Measurements from ENCODE around the gene ABHD14A. TPM values are rescaled to one million over a fixed set of nuclear protein-coding genes. Genes with fewer than 3 reads are reported as not detected.

ABHD14A gene
- total and polyA plus RNA-seq, 7 donors = 11.2 to 40.6 (median 22.9) TPM

DNA sequence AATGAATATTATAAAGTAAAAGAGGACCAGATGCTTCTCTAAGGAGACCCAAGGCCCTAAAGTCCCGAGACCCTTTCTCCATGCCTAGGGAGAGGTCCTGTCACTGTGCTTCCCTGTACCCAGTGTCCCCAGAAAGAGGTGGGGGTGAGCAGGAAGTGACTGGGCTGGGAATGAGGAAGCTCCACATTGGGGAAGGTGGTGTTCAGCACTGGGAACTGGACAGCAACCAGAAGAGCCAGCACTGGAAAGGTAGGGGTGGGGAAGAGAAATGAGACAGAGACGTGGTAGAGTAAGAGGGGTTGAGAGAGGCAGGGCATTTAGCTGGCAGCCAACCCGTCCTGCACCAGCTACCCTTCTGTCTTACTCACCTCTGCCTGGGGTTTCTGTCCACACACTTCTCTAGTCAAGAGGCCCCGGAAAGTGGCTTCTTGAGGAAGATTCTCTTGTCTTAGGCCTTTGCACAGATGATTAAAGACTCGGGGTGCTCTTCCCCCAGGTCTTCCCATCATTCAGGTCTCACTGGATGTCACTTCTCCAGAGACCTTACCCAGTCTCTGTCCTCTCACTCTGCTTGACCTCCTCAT, 45.4 kb upstream of the ABHD14A start:
- Histone ChIP-seq H3K27ac (no peak overlapping the region), H3K27me3 (ENCODE audit: insufficient read depth in 3 of 3, low read length in 2 of 3) (no peaks in the 10 kb centered on the region), H3K36me3 (ENCODE audit: insufficient read depth in 1 of 2, low read depth in 1 of 2) (peaks cover 2 to 29% of the 10 kb centered on the region in 2 donors), H3K9me3 (no peaks in the 10 kb centered on the region), H3K4me1 (peaks cover 5% of the 10 kb centered on the region), H3K4me3 (no peak overlapping the region)
- TF ChIP-seq, protein P1, sequence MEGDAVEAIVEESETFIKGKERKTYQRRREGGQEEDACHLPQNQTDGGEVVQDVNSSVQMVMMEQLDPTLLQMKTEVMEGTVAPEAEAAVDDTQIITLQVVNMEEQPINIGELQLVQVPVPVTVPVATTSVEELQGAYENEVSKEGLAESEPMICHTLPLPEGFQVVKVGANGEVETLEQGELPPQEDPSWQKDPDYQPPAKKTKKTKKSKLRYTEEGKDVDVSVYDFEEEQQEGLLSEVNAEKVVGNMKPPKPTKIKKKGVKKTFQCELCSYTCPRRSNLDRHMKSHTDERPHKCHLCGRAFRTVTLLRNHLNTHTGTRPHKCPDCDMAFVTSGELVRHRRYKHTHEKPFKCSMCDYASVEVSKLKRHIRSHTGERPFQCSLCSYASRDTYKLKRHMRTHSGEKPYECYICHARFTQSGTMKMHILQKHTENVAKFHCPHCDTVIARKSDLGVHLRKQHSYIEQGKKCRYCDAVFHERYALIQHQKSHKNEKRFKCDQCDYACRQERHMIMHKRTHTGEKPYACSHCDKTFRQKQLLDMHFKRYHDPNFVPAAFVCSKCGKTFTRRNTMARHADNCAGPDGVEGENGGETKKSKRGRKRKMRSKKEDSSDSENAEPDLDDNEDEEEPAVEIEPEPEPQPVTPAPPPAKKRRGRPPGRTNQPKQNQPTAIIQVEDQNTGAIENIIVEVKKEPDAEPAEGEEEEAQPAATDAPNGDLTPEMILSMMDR (IDR thresholded peaks at IDR 0.05) = no peak
- intact Hi-C loops (cut with DNase I) = no loop called here
- no peak for DNase-seq
- ATAC-seq = no peak
- 84 to 87% (median 84%) methylated on average over 5 of the region's 5 CpGs for WGBS, 3 donors

DNA sequence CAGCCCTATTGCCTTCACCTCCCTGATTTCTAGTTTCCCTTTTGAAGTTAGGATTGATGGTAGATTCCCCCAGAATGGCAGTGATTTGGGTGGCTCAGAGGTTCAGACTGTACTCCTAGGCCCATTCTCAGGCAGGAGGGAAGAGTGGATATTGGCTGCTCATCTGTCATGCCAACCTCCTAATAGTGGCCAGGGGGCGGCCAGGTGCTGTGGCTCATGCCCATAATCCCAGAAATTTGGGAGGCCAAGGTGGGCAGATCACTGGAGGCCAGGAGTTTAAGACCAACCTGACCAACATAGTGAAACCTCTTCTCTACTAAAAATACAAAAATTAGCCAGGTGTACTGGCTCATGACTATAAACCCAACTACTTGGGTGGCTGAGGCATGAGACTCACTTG, 44.4 kb upstream of the ABHD14A start:
- no peak overlapping the region for H3K27ac ChIP-seq
- H3K9me3 ChIP-seq = no peaks in the 10 kb centered on the region
- no peak for DNase-seq
- 91 to 100% (median 92%) methylated on average over 1 of the region's 1 CpG for WGBS, 3 donors
- no peak overlapping the region for H3K4me3 ChIP-seq
- intact Hi-C loops (cut with DNase I) = no loop called here
- peaks cover 2 to 39% of the 10 kb centered on the region in 2 donors for H3K36me3 ChIP-seq (ENCODE audit: insufficient read depth in 1 of 2, low read depth in 1 of 2)
- TF ChIP-seq, protein P1 (IDR thresholded peaks at IDR 0.05) = no peak
- H3K4me1 ChIP-seq = peaks cover 5% of the 10 kb centered on the region
- ATAC-seq = no peak
- H3K27me3 ChIP-seq (ENCODE audit: insufficient read depth in 3 of 3, low read length in 2 of 3) = no peaks in the 10 kb centered on the region

DNA sequence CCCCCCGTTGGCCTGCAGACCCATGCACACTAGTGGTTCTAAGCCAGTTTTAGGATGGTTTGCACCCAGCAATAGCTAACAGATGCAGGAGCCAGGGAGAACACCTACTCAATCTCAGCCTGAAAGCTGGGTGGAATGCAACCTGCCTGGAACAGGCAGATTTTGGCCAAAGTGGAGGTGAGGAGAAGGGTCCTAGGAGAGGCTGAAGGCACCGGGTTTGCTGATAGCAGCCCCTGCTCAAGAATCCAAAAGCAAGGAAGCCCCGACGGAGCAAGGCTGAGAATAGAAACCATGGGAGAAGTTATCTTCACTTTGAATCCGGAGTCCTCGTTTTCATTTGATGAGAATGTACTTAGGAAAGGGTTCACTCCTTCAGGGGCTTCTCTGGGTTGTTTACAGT, 43.1 kb upstream of the ABHD14A start:
- Histone ChIP-seq H3K9me3 (no peaks in the 10 kb centered on the region), H3K27ac (no peak overlapping the region), H3K36me3 (ENCODE audit: insufficient read depth in 1 of 2, low read depth in 1 of 2) (peaks cover 2 to 52% of the 10 kb centered on the region in 2 donors), H3K4me1 (no peaks in the 10 kb centered on the region), H3K27me3 (ENCODE audit: insufficient read depth in 3 of 3, low read length in 2 of 3) (no peaks in the 10 kb centered on the region), H3K4me3 (no peak overlapping the region)
- ATAC-seq = no peak
- 93 to 96% (median 96%) methylated on average over 6 of the region's 6 CpGs for WGBS, 3 donors
- TF ChIP-seq, protein P1 (IDR thresholded peaks at IDR 0.05) = no peak
- DNase-seq = no peak
- intact Hi-C loops (cut with DNase I) = no loop called here

DNA sequence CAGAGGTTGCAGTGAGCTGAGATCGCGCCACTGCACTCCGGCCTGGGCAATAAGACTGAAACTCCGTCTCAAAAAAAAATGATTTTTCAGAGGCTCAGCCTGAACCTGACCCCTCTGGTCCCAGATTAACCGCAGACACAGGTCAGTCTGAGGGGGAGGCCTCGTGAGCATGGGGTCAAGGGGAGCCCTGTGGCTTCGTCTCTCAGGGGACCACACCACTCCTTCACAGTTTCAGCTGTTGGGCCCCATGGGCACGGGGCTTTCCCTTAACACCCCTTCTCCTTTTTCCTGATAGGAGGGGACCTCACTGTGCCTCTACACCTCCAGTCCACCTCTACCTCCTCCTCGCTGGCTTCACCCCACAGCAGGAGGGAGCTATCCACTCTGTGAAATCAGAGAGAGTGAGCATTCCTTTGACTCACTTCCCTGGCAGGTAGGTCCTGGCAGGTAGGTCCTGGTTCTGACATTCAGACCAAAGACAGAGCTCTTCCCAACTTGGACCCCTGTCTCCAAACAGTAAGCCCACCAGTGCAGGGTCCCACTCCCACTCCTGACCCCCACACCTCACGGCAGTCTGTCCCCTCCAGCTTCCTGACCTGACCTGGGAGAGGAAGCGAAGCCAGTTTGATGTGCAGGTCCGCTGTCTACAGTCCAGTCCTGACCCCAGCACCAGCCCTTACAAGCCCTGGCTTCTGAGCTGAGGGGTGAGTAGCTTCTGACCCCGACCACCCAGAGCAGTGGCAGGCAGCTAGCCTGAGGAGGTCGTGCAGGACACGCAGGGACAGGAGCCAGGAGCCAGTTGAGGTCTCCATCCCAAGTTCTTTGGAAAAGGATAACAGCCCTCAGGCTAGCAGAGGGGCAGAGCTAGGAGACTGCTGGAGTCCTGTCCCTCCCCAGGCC, 42.1 kb upstream of the ABHD14A start:
- TF ChIP-seq, protein P1 (IDR thresholded peaks at IDR 0.05) = no peak
- Histone ChIP-seq H3K27ac (no peak overlapping the region), H3K27me3 (ENCODE audit: insufficient read depth in 3 of 3, low read length in 2 of 3) (no peaks in the 10 kb centered on the region), H3K4me1 (no peaks in the 10 kb centered on the region), H3K4me3 (no peak overlapping the region), H3K9me3 (no peaks in the 10 kb centered on the region), H3K36me3 (ENCODE audit: insufficient read depth in 1 of 2, low read depth in 1 of 2) (peaks cover 9 to 61% of the 10 kb centered on the region in 2 donors)
- intact Hi-C loops (cut with DNase I) = no loop called here
- DNase-seq (no peak), ATAC-seq (no peak)
- 89 to 90% (median 89%) methylated on average over 15 of the region's 15 CpGs for whole genome bisulfite sequencing, 3 donors

Measured in psoas muscle (tissue), 8 donors.